HEK293T (cell line): Measurements from ENCODE around the gene C19orf73.
A peak's percentile ranks its signal among the peaks of the same experiment; 100 is the strongest.

Source experiments
- CTCF ChIA-PET: fragments of 350-600 bp; formaldehyde crosslinking; extraction: SDS; loops from one replicate; lab custom pipeline; 2021; ENCODE audit warnings: antibody characterized with exemption, inconsistent platforms; lab: Yijun Ruan, JAX
- POLR2A ChIA-PET: fragments of 350-600 bp; formaldehyde crosslinking; extraction: SDS; loops from one replicate; lab custom pipeline; 2020; ENCODE audit warnings: antibody characterized with exemption, inconsistent platforms; lab: Yijun Ruan, JAX
- DNase-seq: peaks from one replicate; pipeline ENCODE4 v3.0.0; 2012; ENCODE audit warnings: mixed read lengths; ENCODE audit errors: extremely low spot score
- ARNT ChIP-seq: fragments of 450-650 bp; IDR thresholded peaks from 2 replicates; pipeline ENCODE4 v1.6.1; 2017; ENCODE audit warnings: mild to moderate bottlenecking
- BHLHE40 ChIP-seq: fragments of 450-650 bp; IDR thresholded peaks from 2 replicates; pipeline ENCODE4 v1.6.1; 2016; ENCODE audit warnings: mild to moderate bottlenecking, moderate library complexity, borderline replicate concordance
- CTBP1 ChIP-seq: fragments of 450-650 bp; IDR thresholded peaks from 2 replicates; pipeline ENCODE4 v1.6.1; 2016; ENCODE audit warnings: borderline replicate concordance
- ELF4 ChIP-seq: fragments of 450-650 bp; IDR thresholded peaks from 2 replicates; pipeline ENCODE4 v1.6.1; 2017; ENCODE audit warnings: antibody characterized with exemption
- FOXA1 ChIP-seq: fragments of 450-650 bp; IDR thresholded peaks from 2 replicates; pipeline ENCODE4 v1.6.1; 2016; ENCODE audit warnings: mild to moderate bottlenecking
- FOXK2 ChIP-seq: fragments of 450-650 bp; IDR thresholded peaks from 2 replicates; pipeline ENCODE4 v1.6.1; 2016; ENCODE audit warnings: mild to moderate bottlenecking
- FOXM1 ChIP-seq: fragments of 450-650 bp; IDR thresholded peaks from 2 replicates; pipeline ENCODE4 v1.6.1; 2017; ENCODE audit warnings: mild to moderate bottlenecking, borderline replicate concordance
- HDGF ChIP-seq: fragments of 450-650 bp; IDR thresholded peaks from 2 replicates; pipeline ENCODE4 v1.6.1; 2017; ENCODE audit warnings: antibody characterized with exemption, borderline replicate concordance
- L3MBTL2 ChIP-seq: fragments of 450-650 bp; conservative IDR thresholded peaks from 2 replicates; pipeline ENCODE4 v1.6.1; 2016; ENCODE audit warnings: mild to moderate bottlenecking
- LEF1 ChIP-seq: fragments of 450-650 bp; IDR thresholded peaks from 2 replicates; pipeline ENCODE4 v1.6.1; 2017; ENCODE audit warnings: mild to moderate bottlenecking, borderline replicate concordance
- NFRKB ChIP-seq: fragments of 450-650 bp; IDR thresholded peaks from 2 replicates; pipeline ENCODE4 v1.6.1; 2016; ENCODE audit warnings: mild to moderate bottlenecking, moderate library complexity
- SP1 ChIP-seq: fragments of 450-650 bp; IDR thresholded peaks from 2 replicates; pipeline ENCODE4 v1.6.1; 2017
- SUZ12 ChIP-seq: fragments of 450-650 bp; IDR thresholded peaks from 2 replicates; pipeline ENCODE4 v1.6.1; 2016; ENCODE audit warnings: mild to moderate bottlenecking
- TARDBP ChIP-seq: fragments of 450-650 bp; IDR thresholded peaks from 2 replicates; pipeline ENCODE4 v1.6.1; 2016
- ZNF384 ChIP-seq: fragments of 450-650 bp; IDR thresholded peaks from 2 replicates; pipeline ENCODE4 v1.6.1; 2016
- TF ChIP-seq, protein P1 (sequence below): fragments of 450-650 bp; IDR thresholded peaks from 2 replicates; pipeline ENCODE4 v1.6.1; 2016

The C19orf73 gene

DNA sequence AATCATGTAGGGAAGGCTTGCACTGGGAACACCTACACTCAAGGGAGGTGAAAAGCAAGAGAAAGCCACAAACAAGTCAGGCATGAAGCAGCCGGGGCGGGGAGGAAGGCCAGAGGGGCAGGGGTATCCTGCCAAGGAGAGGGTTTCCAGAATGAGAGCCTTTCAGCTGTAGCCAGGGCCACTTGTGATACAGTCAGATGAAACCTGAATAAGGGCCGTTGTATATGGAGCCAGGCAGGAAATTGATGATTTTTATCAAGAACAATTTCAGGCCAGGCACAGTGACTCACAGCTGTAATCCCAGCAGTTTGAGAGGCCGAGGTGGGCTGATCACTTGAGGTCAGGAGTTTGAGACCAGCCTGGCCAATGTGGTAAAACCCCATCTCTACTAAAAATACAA lies 43.0 kb upstream of the C19orf73 start:
- ChIA-PET POLR2A (no interaction called here), CTCF (interaction anchor here (0.6 kb wide), 1 partner anchor 39 kb away, joined by 4 read pairs; no protein-coding TSS in a partner anchor)
- TF ChIP-seq FOXK2 (no peak), ZNF384 (no peak), ARNT (no peak), FOXA1 (no peak), TARDBP (no peak), L3MBTL2 (no peak), HDGF (no peak), ELF4 (no peak), LEF1 (no peak), SUZ12 (no peak)
- TF ChIP-seq, protein P1, sequence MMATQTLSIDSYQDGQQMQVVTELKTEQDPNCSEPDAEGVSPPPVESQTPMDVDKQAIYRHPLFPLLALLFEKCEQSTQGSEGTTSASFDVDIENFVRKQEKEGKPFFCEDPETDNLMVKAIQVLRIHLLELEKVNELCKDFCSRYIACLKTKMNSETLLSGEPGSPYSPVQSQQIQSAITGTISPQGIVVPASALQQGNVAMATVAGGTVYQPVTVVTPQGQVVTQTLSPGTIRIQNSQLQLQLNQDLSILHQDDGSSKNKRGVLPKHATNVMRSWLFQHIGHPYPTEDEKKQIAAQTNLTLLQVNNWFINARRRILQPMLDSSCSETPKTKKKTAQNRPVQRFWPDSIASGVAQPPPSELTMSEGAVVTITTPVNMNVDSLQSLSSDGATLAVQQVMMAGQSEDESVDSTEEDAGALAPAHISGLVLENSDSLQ = no peak
- no peak for DNase-seq

- no peak for TF ChIP-seq SUZ12
- no peak for TF ChIP-seq ARNT
- no peak for TF ChIP-seq NFRKB
- TF ChIP-seq FOXM1 = no peak
- TF ChIP-seq, protein P1 = no peak
- no peak for TF ChIP-seq BHLHE40
- TF ChIP-seq SP1 = no peak
- TF ChIP-seq FOXK2 = no peak
- no peak for TF ChIP-seq HDGF
- TF ChIP-seq L3MBTL2 = no peak
- no peak for TF ChIP-seq CTBP1
- TF ChIP-seq TARDBP = no peak
- no peak for TF ChIP-seq ELF4
- TF ChIP-seq LEF1 = no peak
- TF ChIP-seq FOXA1 = no peak
- no peak for TF ChIP-seq ZNF384
- ChIA-PET POLR2A (interaction anchor here (1.1 kb wide), 1 partner anchor 10 kb away, joined by 5 read pairs; no protein-coding TSS in a partner anchor), CTCF (no interaction called here)
- DNase-seq = no peak
These were observed 41.7 kb upstream of the C19orf73 start for GRCh38 chr19:49160450-49161189.

- CTCF ChIA-PET = no interaction called here
- no peak for TF ChIP-seq ZNF384
- TF ChIP-seq SUZ12 = no peak
- TF ChIP-seq, protein P1 = no peak
- TF ChIP-seq BHLHE40 = no peak
- TF ChIP-seq CTBP1 = no peak
- TF ChIP-seq FOXA1 = no peak
- no peak for TF ChIP-seq HDGF
- DNase-seq = peak; percentile 80
- POLR2A ChIA-PET = no interaction called here
These were observed 38.7 kb upstream of the C19orf73 start, which contains the start of gene TRPM4 for GRCh38 chr19:49157445-49158224. Gene TRPM4 (plus strand): TSS chr19:49157792. CDS start chr19:49157867, 75 bp downstream.

DNA sequence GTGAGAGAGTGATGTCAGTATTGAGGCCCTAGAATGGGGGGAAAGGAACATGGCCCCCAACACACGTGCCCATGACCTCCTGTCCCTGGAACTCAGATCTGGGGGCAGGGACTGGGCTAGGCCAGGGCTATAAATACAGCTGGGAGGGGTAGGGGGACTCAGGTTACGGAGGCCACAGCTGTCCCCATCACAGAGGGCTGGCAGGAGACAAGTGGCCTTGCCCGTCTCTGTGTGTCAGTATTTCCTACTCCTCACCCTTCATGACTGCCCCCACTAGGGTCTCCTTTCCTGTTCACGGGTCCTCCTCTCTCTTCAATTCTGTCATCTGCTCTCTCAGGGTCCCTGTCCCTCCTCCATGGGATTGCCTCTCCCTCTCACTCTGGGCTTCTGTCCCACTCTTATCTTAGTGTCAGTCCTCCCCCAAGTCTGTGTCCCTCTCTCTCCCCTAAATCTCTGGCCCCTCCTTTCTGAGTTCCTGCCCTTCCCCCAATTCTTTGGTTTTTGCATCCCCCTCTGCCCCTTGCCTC lies 36.9 kb upstream of the C19orf73 start:
- CTCF ChIA-PET = no interaction called here
- POLR2A ChIA-PET = no interaction called here
- no peak for DNase-seq
- TF ChIP-seq ZNF384 (no peak), FOXM1 (no peak), HDGF (no peak), SUZ12 (no peak), FOXA1 (no peak), NFRKB (no peak), SP1 (no peak), TARDBP (no peak), FOXK2 (no peak), L3MBTL2 (no peak), CTBP1 (no peak), BHLHE40 (no peak), LEF1 (no peak), ELF4 (no peak), ARNT (no peak)
- TF ChIP-seq, protein P1 = no peak
